Smooth muscle cell of the brain vasculature (primary cell): ENCODE measurements around the gene THSD4.

Experiments used
- DNase-seq: peaks from one replicate; pipeline ENCODE4 v3.0.0-alpha.2; 2012; ENCODE audit warnings: low read depth, low spot score

THSD4 gene

DNA sequence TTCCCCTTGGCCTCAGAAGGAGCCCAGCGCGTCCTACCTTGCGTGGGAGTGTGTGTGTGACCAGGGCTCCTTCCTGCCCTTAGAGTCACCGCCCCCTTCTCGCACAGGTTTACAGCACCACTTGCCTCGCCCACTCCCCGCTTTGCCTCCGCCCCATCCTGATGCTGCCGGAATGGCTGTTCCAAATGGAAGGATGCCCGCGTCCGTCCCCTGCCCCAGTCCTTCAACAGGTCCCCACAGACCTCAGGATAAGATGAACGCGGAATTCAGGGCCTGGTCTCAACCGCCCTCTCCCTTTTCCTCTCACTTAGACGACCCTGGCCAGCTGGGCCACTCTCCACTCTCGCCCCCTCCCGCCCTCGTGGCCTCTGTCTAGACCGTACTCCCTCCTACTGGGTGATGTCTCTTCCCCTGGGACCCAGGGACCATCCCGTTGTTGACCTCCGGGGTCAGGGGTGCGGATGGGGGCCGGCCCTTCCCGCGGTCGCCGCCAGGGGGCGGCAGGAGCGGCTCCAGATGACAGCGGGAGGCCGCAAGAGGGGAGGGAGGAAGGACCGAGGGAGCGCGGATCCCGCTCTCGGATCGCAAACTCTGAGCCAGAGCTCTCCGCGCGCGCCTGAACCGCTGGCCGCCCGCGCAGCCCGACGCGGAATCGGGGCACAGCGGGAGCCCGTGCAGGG is at the start of gene THSD4:
Gene THSD4 (plus strand): TSS at position 585 of the 680 bp plus-strand sequence.
- DNase-seq = no peak

DNA sequence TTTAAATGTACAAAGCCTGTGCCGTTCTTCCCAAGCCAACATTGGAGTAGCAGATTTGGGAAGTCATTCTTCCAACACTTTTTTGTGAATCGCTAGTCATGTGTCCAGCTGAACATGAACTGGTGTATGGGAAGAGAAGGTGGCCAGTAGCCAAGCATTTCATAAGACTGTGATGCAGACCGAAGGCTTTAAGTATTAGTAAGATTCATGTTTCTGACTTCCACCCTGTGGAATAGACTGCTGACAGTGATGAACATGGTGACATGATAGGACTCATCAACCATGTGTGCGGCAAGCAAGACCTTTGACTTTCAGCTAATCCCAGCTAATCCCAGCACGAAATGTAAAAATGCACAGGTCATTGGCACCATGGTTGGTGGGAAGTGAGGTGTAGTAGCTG is 48.3 kb upstream of the THSD4 start:
- DNase-seq = no peak

DNA sequence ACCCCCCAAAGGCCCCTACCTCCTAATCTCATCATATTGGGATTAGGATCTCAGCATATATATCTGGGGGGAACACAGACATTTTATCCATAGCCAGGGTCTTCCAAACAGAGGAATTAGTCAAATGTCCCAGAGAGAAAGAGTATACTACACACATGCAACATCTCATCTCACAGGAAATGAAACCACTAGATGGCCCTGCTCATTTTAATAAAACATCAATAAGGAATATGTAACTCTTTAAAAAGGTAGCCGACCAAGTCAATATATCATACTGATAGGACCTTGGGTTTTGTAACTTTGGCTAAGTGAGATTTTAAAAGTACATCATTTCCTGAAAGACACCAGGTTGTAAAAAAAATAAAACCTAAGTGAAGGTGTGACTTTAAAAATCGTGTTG is 45.6 kb upstream of the THSD4 start:
- no peak for DNase-seq

GRCh38 chr15:71071529-71071928 is 43.7 kb upstream of the THSD4 start:
- DNase-seq = no peak

- no peak for DNase-seq
These were observed 42.8 kb upstream of the THSD4 start for GRCh38 chr15:71072423-71072822.

DNA sequence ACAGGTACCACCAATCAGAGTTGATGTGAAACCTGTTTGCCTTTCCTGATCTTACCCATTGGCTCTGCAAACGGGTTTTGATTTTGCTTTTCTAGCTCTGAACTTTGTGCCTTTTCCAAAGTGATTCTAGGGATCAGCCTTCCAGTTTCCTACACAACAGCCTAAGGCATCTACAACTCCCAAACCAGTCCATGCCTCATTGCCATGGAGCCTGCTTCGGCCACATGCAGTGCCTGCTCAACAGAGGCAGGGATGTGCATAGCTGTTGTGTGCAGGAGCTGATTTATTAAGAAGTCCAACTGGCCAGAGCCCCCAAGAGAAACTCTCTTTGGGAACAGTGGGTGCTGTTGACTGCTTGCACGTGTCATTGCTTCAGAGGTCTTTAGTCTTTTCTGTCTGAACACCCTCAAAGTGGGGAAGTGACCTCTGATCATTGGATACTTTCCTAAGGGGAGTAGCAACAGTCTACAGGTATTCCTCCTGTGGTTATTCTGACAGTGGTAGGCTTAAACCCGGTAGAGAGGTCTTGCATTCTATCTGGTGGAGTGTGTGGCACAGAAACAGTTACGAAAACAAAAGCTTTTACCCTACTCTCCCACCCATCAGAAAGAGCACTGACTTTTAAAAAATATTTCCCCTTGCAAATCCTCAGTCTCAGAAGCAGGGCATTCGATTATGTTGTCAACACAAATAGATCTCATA is 36.6 kb upstream of the THSD4 start:
- DNase-seq = no peak

GRCh38 chr15:71079208-71080044 is 35.8 kb upstream of the THSD4 start:
- DNase-seq = no peak

- DNase-seq = no peak
These were observed 35.1 kb upstream of the THSD4 start for GRCh38 chr15:71080166-71080565.

GRCh38 chr15:71080705-71081104 is 34.6 kb upstream of the THSD4 start:
- DNase-seq = no peak

- no peak for DNase-seq
These were observed 32.5 kb upstream of the THSD4 start for GRCh38 chr15:71082803-71083202.

- DNase-seq = no peak
These were observed 31.9 kb upstream of the THSD4 start for GRCh38 chr15:71083349-71083748.

- DNase-seq = no peak
These were observed 31.0 kb upstream of the THSD4 start for GRCh38 chr15:71084264-71084663.

DNA sequence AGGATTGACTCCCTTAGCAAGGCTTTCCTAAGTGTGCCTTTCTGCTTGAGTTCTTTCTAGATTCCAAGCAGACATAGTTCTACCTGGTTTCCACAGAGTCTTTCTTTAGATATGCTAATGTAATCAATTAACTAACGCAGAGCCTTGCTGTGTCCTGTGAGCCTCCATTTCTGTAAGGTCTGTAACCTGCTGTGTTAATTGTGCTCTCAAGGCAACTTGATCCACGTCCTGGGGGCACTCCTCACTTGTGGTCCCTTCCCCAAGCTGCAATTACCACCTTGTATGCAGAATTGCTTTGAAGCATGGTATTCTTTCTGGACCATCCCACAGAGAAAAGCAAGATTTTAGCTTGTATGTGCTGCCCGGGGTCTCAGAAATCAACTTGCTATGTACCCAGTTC is 29.5 kb upstream of the THSD4 start:
- no peak for DNase-seq

GRCh38 chr15:71088155-71088554 is 27.1 kb upstream of the THSD4 start:
- no peak for DNase-seq

DNA sequence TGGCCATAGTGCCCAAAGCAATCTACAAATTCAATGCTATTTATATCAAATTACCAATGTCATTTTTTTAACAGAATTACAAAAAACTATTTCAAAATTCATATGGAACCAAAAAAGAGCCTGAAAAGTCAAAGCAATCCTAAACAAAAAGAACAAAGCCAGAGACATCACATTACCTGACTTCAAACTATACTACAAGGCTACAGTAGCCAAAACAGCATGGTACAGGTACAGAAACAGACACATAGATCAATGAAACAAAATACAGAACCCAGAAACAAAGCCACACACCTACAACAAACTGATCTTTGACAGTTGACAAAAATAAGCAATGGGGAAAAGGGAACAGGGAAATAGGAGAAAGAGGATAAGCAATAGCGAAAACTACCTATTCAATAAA is 26.6 kb upstream of the THSD4 start:
- no peak for DNase-seq

DNA sequence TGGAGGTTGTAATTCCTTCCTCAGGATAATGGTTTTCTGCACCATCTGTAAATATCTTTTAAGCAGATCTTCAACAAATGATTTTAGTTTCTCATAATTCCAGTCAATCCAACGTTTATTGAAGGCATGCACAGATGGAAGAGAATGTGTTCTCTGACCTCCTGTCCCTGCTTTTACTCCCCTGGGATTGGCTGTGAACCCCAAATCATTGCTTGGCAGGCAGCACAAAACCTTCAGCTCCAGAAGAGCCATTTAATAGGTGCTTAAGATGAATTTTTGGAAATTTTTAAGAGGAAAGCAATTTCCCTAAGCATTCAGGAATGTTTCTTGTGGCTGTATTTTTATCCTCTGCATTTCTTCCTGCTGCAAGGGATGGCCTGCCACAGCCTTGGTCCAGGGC is 25.5 kb upstream of the THSD4 start:
- DNase-seq = no peak

DNA sequence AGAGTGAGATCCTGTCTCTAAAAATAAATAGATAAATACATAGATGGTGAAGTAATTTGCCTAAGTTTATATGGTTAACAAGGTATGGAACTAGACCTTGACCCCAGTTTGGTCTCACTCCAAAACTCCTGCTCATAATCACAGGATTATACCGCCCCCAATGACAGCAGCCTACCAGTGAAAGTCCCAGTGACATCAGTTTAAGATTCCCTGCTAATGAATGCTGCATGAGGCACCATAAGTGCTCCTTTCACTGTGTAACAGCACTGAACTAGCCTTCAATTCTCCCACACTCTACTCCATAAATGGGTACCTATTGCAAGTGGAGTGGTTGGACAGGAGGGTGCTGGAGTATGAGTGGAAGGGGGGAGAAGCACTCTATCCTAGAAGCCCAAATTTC is 23.7 kb upstream of the THSD4 start:
- no peak for DNase-seq

- DNase-seq = no peak
These were observed 23.1 kb upstream of the THSD4 start for GRCh38 chr15:71092056-71092600.

DNA sequence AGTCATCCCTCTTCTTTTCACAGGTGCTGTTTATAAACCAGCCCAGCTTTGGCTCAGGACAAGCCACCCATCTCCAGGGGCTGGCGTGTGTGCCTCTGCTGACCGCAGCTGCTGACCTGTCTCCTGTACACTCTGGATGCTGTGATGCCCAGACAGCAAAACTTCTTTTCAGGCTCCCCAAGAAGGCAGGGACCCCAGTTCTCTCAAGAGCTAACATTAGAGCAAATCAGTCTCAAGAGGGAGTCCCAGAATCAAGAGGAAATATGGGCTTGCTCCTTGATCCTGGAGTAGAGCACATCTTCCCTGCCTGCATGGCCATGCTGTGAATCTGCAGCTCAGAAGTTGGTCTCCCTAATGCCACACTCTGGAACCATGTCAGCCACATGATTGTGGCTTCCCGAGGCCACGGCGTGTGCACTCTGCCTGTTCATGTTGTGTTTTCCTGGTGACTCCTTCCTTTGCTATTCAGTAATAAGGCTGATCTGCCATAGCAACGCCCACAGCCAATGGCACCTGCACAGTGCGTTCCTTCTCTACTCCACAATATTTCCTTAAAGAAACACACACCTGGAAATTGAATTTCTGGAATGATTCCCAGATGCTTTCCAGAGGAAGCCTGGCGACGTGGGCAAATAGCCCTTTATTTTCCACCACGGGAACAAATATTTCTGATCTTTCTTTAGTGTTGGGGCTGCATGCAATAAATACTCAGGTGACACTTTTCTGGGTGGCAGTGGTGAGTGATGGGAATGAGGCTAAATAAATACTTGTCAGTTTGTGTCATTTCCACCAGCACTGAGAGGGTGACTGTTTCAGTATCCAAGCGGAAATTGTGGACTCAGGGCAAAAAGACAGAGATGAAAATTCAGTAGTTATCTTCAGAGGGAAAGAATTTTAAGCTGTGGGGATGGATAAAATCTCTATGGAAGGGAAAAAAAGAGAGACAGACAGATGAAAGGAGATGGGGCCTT is 21.9 kb upstream of the THSD4 start:
- DNase-seq = no peak

- no peak for DNase-seq
These were observed 21.1 kb upstream of the THSD4 start for GRCh38 chr15:71094137-71094536.

- DNase-seq = no peak
These were observed 18.6 kb upstream of the THSD4 start for GRCh38 chr15:71096676-71097075.
